Adipose tissue (tissue), 3 donors: ENCODE results near the gene STRA6. TPM values are rescaled to one million over a fixed set of nuclear protein-coding genes. Genes with fewer than 3 reads are reported as not detected.

Experiments
- H3K27ac ChIP-seq: one replicate; pipeline ENCODE4 v1.5.1; 2013; ENCODE audit warnings: low read depth, low read length
- WGBS, 3 donors: extraction: QIAGEN DNeasy Blood & Tissue Kit; methylation state at CpG; one replicate each; pipeline ENCODE4 v1.1.7; 2013; 5-methylcytosine and 5-hydroxymethylcytosine counted together
- polyA plus RNA-seq, 3 donors: library from polyadenylated mRNA; stranded (reverse); fragments of 200-250 nt; gene quantifications; one replicate each; pipeline ENCODE4 v1.2.3, GENCODE V29; 2013
- donor health status: healthy with polysubstance abuse.
- donor health status: Bipolar disorder and iron deficiency.
- donor health status: healthy.

The STRA6 gene
- polyA plus RNA-seq, 3 donors: 0.07 to 3.3 TPM; not detected in 1

DNA sequence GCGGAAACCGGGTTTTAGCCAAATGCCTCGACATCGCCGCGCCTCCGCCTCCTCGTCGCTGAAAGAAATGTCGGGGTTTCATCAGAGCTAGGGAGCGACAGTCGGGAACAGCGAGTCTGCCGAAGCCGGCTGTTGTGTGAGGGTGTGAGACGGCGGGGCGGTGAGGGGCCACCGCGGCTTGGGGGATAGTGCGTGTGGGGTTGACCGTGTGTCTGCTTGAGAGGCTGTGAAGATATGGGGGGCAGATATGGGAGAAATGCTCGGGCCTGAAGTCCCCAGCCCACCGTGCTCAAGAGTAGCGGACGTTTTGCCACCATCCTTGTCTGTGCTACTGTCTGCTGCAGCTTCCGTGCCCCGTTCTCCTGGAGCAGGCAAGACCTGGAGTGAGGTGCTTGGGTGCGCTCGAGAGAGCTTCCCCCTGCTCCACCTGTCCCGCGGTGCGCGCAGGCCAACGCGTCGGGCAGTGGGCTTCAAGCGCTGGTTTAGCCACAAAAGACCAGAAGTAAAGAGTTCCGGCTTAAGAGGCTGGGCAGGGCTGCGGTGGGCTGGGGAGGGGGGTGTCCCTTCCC is 72.9 kb downstream of the STRA6 start:
- no peak overlapping the region for H3K27ac ChIP-seq
- 2 to 5% (median 2%) methylated on average over 40 of the region's 40 CpGs for WGBS, 3 donors

Other genes starting within 250 kb of the STRA6 start
- gene STOML1, start 210.5 kb downstream of the STRA6 start, polyA plus RNA-seq: 10 to 100 TPM; 10.3 to 17.6 (median 14.4) TPM
- gene PML, start 208.1 kb downstream of the STRA6 start, polyA plus RNA-seq: 10 to 100 TPM; 10.5 to 47.9 (median 32.6) TPM
- gene GOLGA6A, start 120.2 kb downstream of the STRA6 start, polyA plus RNA-seq: under 1 TPM in 1 of 3 donors, not detected in 2; 0.12 TPM
- 1 to 10 TPM in 2 of 3 donors, under 1 TPM in 1; 0.26 to 1.1 (median 1.0) TPM for gene ISLR2, start 72.2 kb downstream of the STRA6 start, polyA plus RNA-seq
- gene ISLR, start 29.1 kb downstream of the STRA6 start, polyA plus RNA-seq: 10 to 100 TPM in 2 of 3 donors, 1 to 10 TPM in 1; 2.5 to 65.8 (median 22.2) TPM
- under 1 TPM in 1 of 3 donors, not detected in 2; 0.03 TPM for gene CCDC33, start 33.5 kb upstream of the STRA6 start, polyA plus RNA-seq
- 1 to 10 TPM in 1 of 3 donors, under 1 TPM in 2; 0.55 to 3.5 (median 0.86) TPM for gene CYP11A1, start 164.9 kb upstream of the STRA6 start, polyA plus RNA-seq
- 1 to 10 TPM in 2 of 3 donors, under 1 TPM in 1; 0.75 to 3.0 (median 2.4) TPM for gene SEMA7A, start 231.2 kb upstream of the STRA6 start, polyA plus RNA-seq